Activated CD4-positive, alpha-beta memory T cell treated with anti-CD3 and anti-CD28 coated beads for 36 hours (primary cell): ENCODE data around the gene PNP. TPM values are rescaled to one million over a fixed set of nuclear protein-coding genes. Genes with fewer than 3 reads are reported as not detected.

Experiments
- CTCF ChIA-PET: fragments of 350-600 bp; sonication (Branson Sonifier 250); formaldehyde crosslinking; loops from one replicate; lab custom pipeline; 2021; ENCODE audit warnings: antibody characterized with exemption, inconsistent platforms; lab: Charles Lee
- POLR2A ChIA-PET: fragments of 350-600 bp; sonication (Branson Sonifier 250); formaldehyde crosslinking; loops from one replicate; lab custom pipeline; 2021; ENCODE audit warnings: antibody characterized with exemption; lab: Charles Lee
- DNase-seq: peaks from one replicate; pipeline ENCODE4 v3.0.0-alpha.2; 2020
- H3K27ac Mint-ChIP-seq: one replicate; pipeline ENCODE4 v1.8.0; 2021; ENCODE audit warnings: mixed read lengths
- H3K27me3 Mint-ChIP-seq: one replicate; pipeline ENCODE4 v1.8.0; 2021; ENCODE audit warnings: mixed read lengths
- H3K36me3 Mint-ChIP-seq: one replicate; pipeline ENCODE4 v1.8.0; 2021; ENCODE audit warnings: mixed read lengths
- H3K4me1 Mint-ChIP-seq: one replicate; pipeline ENCODE4 v1.8.0; 2021; ENCODE audit warnings: low read depth, mixed read lengths
- H3K4me3 Mint-ChIP-seq: one replicate; pipeline ENCODE4 v1.8.0; 2021; ENCODE audit warnings: mild to moderate bottlenecking, mixed read lengths
- H3K9me3 Mint-ChIP-seq: one replicate; pipeline ENCODE4 v1.8.0; 2021; ENCODE audit warnings: mixed read lengths
- intact Hi-C: fragments of 100-400 bp; cut with micrococcal nuclease; formaldehyde crosslinking; loops from one replicate; pipeline ENCODE4 v1.15.1; 2023
- total RNA-seq, 2 experiments: library from RNA; stranded (reverse); gene quantifications; one replicate each; pipeline ENCODE4 v1.2.3, GENCODE V29; 2021

Gene PNP
- total RNA-seq, 2 experiments from 2014 or later, result 178 to 179 TPM

DNA sequence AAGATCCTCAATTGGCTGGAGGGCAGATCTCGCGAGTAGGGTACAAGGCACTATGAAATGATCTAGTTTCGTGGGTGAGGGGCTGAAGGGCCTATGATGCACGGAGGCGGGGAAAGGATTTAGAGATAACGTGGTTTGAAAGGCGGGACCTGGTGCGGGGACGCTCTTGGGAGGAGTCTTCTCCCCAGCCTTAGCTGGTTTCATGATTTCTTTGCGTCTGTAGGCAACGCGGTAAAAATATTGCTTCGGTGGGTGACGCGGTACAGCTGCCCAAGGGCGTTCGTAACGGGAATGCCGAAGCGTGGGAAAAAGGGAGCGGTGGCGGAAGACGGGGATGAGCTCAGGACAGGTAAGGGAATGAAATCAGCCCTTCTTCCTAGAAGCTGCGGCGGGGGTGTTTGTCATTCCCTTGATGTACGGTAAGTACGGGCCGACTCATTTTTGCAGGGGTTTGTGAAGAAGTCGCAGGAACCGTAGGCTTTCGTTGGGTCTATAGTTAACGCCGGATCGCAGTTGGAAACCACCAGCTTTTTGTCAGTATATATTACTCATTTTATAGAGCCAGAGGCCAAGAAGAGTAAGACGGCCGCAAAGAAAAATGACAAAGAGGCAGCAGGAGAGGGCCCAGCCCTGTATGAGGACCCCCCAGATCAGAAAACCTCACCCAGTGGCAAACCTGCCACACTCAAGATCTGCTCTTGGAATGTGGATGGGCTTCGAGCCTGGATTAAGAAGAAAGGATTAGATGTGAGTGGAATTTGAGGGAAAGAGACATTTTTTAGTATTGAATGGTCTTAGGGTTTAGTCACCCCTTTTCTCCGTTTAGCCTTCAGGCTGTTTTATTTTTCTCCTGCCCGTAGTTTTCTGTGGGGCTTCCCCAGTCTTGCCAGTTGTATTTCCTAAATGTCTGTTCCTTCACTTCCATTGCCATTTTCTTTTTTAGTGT lies 13.6 kb upstream of the PNP start:
- peak; percentile 70 for DNase-seq
- CTCF ChIA-PET, result interaction anchor here (0.7 to 4.3 kb wide), 9 partner anchors 11 to 515 kb away, joined by 3 to 29 read pairs (median 6); partner anchors contain the start of genes PARP2, PNP and TEP1
- Mint-ChIP-seq H3K9me3 (no peaks in the 10 kb centered on the region), H3K4me1 (peaks cover 31% of the 10 kb centered on the region), H3K27me3 (no peaks in the 10 kb centered on the region), H3K27ac (no peak overlapping the region), H3K36me3 (peaks cover 32% of the 10 kb centered on the region), H3K4me3 (no peak overlapping the region)
- intact Hi-C loops, result loop anchor here (1.0 to 10.0 kb wide), 8 partner anchors 14 to 649 kb away; partner anchors contain the start of genes CCNB1IP1, PARP2, PNP and TMEM253
- POLR2A ChIA-PET, result interaction anchor here (0.6 to 4.6 kb wide), 12 partner anchors 9 to 228 kb away, joined by 3 to 66 read pairs (median 6); partner anchors contain the start of genes PARP2, PNP and TEP1

DNA sequence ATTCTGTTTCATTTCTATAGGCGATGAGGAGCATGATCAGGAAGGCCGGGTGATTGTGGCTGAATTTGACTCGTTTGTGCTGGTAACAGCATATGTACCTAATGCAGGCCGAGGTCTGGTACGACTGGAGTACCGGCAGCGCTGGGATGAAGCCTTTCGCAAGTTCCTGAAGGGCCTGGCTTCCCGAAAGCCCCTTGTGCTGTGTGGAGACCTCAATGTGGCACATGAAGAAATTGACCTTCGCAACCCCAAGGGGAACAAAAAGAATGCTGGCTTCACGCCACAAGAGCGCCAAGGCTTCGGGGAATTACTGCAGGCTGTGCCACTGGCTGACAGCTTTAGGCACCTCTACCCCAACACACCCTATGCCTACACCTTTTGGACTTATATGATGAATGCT lies 12.2 kb upstream of the PNP start:
- H3K27me3 Mint-ChIP-seq, result no peaks in the 10 kb centered on the region
- intact Hi-C loops, result loop anchor here (10.0 kb wide), 1 partner anchor 648 kb away; the partner anchor contains the start of gene TMEM253
- H3K9me3 Mint-ChIP-seq, result no peaks in the 10 kb centered on the region
- H3K4me3 Mint-ChIP-seq, result no peak overlapping the region
- no peak for DNase-seq
- CTCF ChIA-PET, result no interaction called here
- H3K4me1 Mint-ChIP-seq, result peaks cover 40% of the 10 kb centered on the region
- POLR2A ChIA-PET, result interaction anchor here (2.5 to 4.6 kb wide), 3 partner anchors 13 to 114 kb away, joined by 16 to 66 read pairs (median 42); partner anchors contain the start of genes PARP2, PNP and TEP1
- peaks cover 30% of the 10 kb centered on the region for H3K36me3 Mint-ChIP-seq
- no peak overlapping the region for H3K27ac Mint-ChIP-seq

DNA sequence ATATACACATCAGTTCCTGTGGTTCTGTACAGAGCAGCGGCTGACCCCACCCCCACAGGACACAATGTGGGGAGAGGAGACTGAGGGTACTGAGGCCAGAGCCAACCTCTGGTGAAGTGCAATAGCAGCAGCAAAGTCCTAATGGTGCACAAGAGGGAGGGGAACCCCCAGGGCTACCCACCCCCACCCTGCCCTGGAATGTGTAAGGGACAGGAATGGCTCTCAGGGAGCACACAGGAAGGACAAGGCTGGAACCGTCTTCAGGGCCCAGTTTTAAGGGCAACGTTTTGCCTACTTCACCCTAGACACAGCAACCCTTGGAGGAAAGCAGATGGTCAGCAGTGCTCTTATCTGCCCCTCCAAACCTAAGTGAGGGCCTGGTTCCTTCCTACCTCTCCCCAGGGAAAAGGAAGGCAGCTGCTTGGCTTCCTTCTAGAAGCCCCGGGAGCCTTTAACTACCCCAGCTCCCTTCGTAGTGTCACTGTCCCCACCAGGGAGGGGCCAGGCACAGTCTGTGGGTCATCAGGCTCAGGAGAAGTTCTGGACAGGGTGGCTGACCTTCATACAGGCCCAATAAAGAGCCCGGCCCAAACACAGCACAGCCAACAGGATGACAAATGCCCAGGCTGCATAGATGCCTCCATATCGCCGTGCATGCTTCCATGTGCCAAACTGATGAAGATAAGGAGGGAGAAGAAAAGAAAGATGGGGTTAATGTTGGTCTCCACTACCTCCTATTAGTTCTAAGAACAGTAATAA lies 11.0 kb upstream of the PNP start:
- Mint-ChIP-seq H3K36me3 (peaks cover 24% of the 10 kb centered on the region), H3K27me3 (no peaks in the 10 kb centered on the region), H3K27ac (no peak overlapping the region), H3K9me3 (no peaks in the 10 kb centered on the region), H3K4me3 (no peak overlapping the region), H3K4me1 (peaks cover 37% of the 10 kb centered on the region)
- CTCF ChIA-PET, result no interaction called here
- POLR2A ChIA-PET, result no interaction called here
- intact Hi-C loops, result loop anchor here (10.0 kb wide), 1 partner anchor 647 kb away; the partner anchor contains the start of gene TMEM253
- DNase-seq, result no peak

DNA sequence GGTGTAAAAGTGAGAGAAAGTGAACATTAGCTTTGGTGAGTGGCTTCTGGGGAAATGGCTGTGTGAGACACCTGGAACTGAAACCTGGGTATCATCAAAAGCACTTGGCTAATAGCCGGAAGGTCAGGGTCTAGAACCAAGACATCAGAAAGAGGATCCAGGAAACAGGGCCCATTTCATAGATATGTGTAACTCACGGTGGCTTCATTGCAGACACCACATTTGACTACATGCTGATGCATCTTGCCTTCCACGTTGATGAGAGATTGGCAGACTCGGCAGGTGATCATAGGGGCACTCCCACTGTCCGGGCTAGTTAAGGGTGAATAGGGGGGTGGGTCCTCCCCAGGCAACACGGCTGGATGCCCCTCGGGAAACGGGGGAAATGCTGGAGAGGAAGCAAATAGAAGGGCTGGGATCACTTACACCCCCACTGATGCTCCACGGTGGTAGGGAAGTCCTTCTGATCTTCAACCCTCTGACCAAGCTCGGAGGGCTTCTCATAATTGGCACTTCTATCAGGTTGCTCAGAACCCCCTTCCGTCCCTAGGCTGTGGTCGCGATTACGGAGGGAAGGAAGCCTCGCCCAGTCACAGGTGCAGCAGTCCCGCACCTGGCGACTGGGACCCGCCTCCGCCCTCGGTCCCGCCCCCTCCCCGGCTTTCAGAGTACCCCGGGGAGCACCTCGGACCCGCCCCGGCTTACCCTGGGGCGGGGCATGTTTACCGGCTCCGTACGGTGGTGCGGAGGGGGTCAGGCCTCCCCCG lies 8.6 kb upstream of the PNP start:
- ChIA-PET POLR2A (interaction anchor here (0.6 to 4.5 kb wide), 7 partner anchors 9 to 627 kb away, joined by 3 to 37 read pairs (median 5); partner anchors contain the start of genes PARP2 and PNP), CTCF (interaction anchor here (1.0 to 2.6 kb wide), 6 partner anchors 9 to 230 kb away, joined by 3 to 12 read pairs (median 4); partner anchors contain the start of genes PARP2 and PNP)
- Mint-ChIP-seq H3K9me3 (no peaks in the 10 kb centered on the region), H3K27ac (peak overlapping the region; percentile 93), H3K36me3 (peaks cover 24% of the 10 kb centered on the region), H3K4me1 (peaks cover 33% of the 10 kb centered on the region), H3K27me3 (no peaks in the 10 kb centered on the region), H3K4me3 (peak overlapping the region; percentile 91)
- intact Hi-C loops, result loop anchor here (1.0 to 5.0 kb wide), 7 partner anchors 9 to 807 kb away; partner anchors contain the start of genes HNRNPC, PARP2 and PNP
- peak; percentile 67 for DNase-seq

DNA sequence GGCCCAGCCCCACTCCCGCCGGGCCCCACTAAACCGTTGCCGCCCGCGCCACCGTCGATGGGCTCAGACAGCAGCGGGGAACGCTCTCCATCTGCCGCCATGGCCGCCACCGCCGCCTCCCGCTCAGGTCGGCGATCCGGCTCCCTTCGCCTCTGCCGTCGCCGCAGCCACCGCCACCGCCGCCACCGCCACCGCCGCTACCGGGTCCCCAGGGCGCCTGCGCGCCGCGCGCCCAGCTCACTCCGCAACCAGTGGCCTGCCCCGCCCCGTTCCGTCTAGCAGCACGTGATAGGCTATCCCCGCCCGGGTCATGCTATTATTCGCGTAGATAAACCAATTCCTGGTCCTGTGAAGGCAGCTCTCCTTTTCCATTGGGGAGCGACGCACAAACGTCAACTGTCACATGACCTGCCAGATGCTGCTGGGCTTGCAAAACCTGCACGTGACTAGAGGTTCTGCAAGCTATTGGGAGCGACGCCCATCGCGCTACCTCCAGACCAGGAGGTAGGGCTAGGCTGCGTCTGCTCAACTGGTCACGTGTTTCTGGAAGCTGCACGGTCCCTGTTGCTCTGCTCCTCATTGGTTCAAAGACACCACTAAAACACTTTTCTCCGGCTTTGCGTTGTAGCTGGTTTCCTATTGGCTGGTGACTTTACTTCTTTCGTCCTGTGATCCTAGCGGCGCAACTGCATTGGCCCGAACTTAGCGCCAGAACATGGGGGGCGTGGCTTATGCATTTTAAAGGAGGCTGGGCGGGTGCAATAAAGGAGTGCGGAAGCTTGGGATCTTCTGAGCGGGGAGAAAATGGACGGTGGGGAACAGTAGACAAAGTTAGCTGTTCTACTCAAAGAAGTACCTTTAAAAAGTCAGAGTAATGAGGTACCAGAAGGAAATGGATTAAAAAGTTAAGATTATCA lies 7.7 kb upstream of the PNP start, which contains the start of gene PIP4P1:
Gene PIP4P1 (minus strand): TSS at position 210 of the 917 bp plus-strand sequence. CDS start 109 bp downstream, at position 101.
- Mint-ChIP-seq H3K4me3 (peak within 1 kb of the TSS; percentile 91), H3K4me1 (peaks cover 33% of the 10 kb centered on the region), H3K27me3 (no peaks in the 10 kb centered on the region), H3K9me3 (no peaks in the 10 kb centered on the region), H3K36me3 (peaks cover 24% of the 10 kb centered on the region), H3K27ac (peak within 1 kb of the TSS; percentile 93)
- ChIA-PET POLR2A (interaction anchor here (0.6 to 4.5 kb wide), 7 partner anchors 8 to 626 kb away, joined by 3 to 37 read pairs (median 5); partner anchors contain the start of genes PARP2 and PNP), CTCF (interaction anchor here (1.0 to 2.6 kb wide), 8 partner anchors 8 to 510 kb away, joined by 3 to 12 read pairs (median 4); partner anchors contain the start of genes PARP2 and PNP)
- intact Hi-C loops, result loop anchor here (1.0 to 5.0 kb wide), 7 partner anchors 8 to 806 kb away; partner anchors contain the start of genes HNRNPC, PARP2 and PNP
- peak; percentile 99 for DNase-seq

DNA sequence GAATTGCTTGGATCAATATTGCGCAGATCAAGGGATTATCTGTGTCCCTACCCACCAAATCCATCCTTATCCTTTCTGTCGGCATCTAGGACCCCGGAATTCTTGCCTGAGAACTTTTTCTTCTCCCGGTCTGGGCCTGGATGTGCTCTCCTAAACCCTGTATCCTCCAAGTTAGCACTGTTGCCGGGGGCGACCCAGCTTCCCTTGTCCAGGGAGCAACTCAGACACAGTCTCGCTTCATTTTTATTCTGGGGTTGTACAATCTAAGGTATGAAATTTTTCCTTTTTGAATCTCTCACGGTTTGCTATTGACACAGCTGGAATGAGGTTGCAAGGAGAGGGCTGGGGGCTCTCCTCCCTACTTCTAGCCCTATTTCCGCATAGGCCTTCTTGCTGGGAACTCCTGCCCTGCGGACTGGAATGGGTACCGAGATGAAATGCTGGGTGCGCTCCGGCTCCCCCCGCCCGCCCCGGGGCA lies 403 bp upstream of the PNP start:
- Mint-ChIP-seq H3K4me1 (peaks cover 33% of the 10 kb centered on the region), H3K9me3 (no peaks in the 10 kb centered on the region), H3K27ac (peak overlapping the region; percentile 99), H3K36me3 (peaks cover 35% of the 10 kb centered on the region), H3K4me3 (peak overlapping the region; percentile 89), H3K27me3 (no peaks in the 10 kb centered on the region)
- CTCF ChIA-PET, result interaction anchor here (0.7 to 2.3 kb wide), 2 partner anchors 13 to 162 kb away, joined by 3 to 12 read pairs; partner anchors contain the start of genes APEX1 and OSGEP
- intact Hi-C loops, result loop anchor here (1.0 to 2.0 kb wide), 9 partner anchors 8 to 213 kb away; partner anchors contain the start of genes APEX1, CCNB1IP1, PARP2 and PIP4P1
- DNase-seq, result no peak
- POLR2A ChIA-PET, result interaction anchor here (1.0 to 5.0 kb wide), 10 partner anchors 7 to 137 kb away, joined by 3 to 66 read pairs (median 8); partner anchors contain the start of genes APEX1, CCNB1IP1, OSGEP and PARP2

DNA sequence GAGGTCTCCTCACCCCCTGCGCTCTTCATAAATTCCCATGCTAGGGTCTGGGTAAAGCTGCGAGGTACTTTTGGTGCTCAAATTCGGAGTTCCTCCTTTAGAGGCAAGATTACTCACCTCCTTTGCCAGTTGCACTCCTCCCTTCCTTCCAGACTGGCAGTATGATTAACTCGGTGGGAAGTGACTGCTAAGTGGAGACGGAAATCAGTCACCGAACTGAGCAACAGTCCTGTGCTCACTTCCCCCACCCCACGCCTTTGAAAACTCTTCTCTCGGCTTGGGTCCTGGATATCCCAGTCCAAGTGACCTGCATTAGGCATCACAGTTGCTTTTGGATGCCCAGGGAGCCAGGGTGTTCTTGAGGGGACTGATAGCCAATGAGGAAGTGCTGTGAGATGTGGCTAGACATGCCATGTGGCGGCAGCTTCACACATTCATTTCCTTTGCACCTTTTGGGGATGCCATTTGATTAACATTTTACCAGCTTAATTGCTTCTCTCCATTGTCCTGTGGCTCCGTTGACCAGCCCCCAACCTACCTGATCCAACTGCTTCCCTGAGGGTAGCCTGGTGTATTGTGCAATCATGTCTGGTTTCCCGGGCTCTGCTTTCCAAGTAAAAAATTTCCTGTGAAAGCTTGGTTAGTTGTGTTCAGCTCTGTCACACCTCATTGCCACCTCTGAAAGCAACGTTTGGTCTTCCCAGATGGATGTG lies 840 bp downstream of the PNP start:
- ChIA-PET CTCF (interaction anchor here (0.6 to 2.3 kb wide), 9 partner anchors 9 to 138 kb away, joined by 3 to 12 read pairs (median 4); partner anchors contain the start of genes APEX1, OSGEP, PARP2 and PIP4P1), POLR2A (interaction anchor here (0.7 to 5.0 kb wide), 16 partner anchors 8 to 143 kb away, joined by 3 to 66 read pairs (median 5); partner anchors contain the start of genes APEX1, CCNB1IP1, OSGEP and PARP2)
- Mint-ChIP-seq H3K27ac (peak overlapping the region; percentile 99), H3K9me3 (no peaks in the 10 kb centered on the region), H3K36me3 (peaks cover 48% of the 10 kb centered on the region), H3K4me1 (peaks cover 45% of the 10 kb centered on the region), H3K4me3 (peak overlapping the region; percentile 89), H3K27me3 (no peaks in the 10 kb centered on the region)
- DNase-seq, result peak; percentile 83
- intact Hi-C loops, result loop anchor here (1.0 to 2.0 kb wide), 11 partner anchors 7 to 212 kb away; partner anchors contain the start of genes APEX1, CCNB1IP1, PARP2 and PIP4P1

DNA sequence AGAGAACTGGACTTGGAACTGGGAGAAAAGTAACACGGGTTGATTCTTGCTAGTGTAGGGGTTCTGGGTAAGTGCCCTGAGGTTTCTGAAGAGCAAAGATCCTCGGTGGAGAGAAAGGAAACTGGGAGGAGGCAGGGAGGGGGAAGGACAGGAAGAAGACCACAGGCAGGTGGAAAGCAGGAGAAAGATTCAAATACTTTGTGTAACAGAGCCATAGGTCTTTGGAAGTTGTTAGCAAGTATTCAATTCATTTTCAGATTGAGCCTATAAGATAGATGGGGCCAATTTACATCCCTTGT lies 1.3 kb downstream of the PNP start:
- Mint-ChIP-seq H3K9me3 (no peaks in the 10 kb centered on the region), H3K36me3 (peaks cover 53% of the 10 kb centered on the region), H3K4me3 (peak overlapping the region; percentile 89), H3K27ac (peak overlapping the region; percentile 99), H3K4me1 (peaks cover 50% of the 10 kb centered on the region), H3K27me3 (no peaks in the 10 kb centered on the region)
- ChIA-PET POLR2A (interaction anchor here (1.1 to 5.0 kb wide), 8 partner anchors 9 to 127 kb away, joined by 5 to 66 read pairs (median 13); partner anchors contain the start of genes APEX1, OSGEP, PARP2 and PIP4P1), CTCF (interaction anchor here (0.6 to 1.7 kb wide), 5 partner anchors 9 to 138 kb away, joined by 3 to 7 read pairs (median 3); partner anchors contain the start of genes PIP4P1 and TEP1)
- no peak for DNase-seq
- intact Hi-C loops, result loop anchor here (1.0 kb wide), 2 partner anchors 21 to 25 kb away; no protein-coding TSS in a partner anchor
